NCI-H460 (cell line): Measurements from ENCODE around the gene HLA-A. TPM values are rescaled to one million over a fixed set of nuclear protein-coding genes. Genes with fewer than 3 reads are reported as not detected.
"Not testable (repeated sequence)": the region's sequence is repeated elsewhere in the genome, so short reads cannot be mapped to it uniquely, and the experiment has no call there.

ENCODE experiments used
- DNase-seq: peaks from one replicate; pipeline ENCODE4 v3.0.0-alpha.2; 2016; ENCODE audit warnings: low read depth; ENCODE audit errors: extremely low read depth
- polyA plus RNA-seq: library from polyadenylated mRNA; depleted of rRNA; stranded (reverse); fragments of >200 nt; gene quantifications from 2 replicates; pipeline ENCODE4 v1.2.3, GENCODE V29; 2014; cell fraction: nucleus; rRNA removed
- total RNA-seq: library from RNA; depleted of rRNA; stranded (reverse); fragments of >200 nt; shearing (Covaris generic); gene quantifications from 2 replicates; pipeline ENCODE4 v1.2.3, GENCODE V29; 2014; rRNA removed

Gene HLA-A
- total RNA-seq, result 605 and 660 TPM in 2 replicates
- polyA plus RNA-seq, result 738 and 770 TPM in 2 replicates

DNA sequence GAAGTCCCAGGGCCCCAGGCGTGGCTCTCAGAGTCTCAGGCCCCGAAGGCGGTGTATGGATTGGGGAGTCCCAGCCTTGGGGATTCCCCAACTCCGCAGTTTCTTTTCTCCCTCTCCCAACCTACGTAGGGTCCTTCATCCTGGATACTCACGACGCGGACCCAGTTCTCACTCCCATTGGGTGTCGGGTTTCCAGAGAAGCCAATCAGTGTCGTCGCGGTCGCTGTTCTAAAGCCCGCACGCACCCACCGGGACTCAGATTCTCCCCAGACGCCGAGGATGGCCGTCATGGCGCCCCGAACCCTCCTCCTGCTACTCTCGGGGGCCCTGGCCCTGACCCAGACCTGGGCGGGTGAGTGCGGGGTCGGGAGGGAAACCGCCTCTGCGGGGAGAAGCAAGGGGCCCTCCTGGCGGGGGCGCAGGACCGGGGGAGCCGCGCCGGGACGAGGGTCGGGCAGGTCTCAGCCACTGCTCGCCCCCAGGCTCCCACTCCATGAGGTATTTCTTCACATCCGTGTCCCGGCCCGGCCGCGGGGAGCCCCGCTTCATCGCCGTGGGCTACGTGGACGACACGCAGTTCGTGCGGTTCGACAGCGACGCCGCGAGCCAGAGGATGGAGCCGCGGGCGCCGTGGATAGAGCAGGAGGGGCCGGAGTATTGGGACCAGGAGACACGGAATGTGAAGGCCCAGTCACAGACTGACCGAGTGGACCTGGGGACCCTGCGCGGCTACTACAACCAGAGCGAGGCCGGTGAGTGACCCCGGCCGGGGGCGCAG is at the start of gene HLA-A:
HLA-A (plus strand) TSS at position 258 of the 778 bp plus-strand sequence; CDS start at position 280, 22 bp downstream.
- peak; percentile 91 for DNase-seq

GRCh38 chr6:29892696-29893095 is 49.6 kb upstream of the HLA-A start:
- DNase-seq, result no peak

- no peak for DNase-seq
Measured at GRCh38 chr6:29899281-29899680, 43.1 kb upstream of the HLA-A start.

DNA sequence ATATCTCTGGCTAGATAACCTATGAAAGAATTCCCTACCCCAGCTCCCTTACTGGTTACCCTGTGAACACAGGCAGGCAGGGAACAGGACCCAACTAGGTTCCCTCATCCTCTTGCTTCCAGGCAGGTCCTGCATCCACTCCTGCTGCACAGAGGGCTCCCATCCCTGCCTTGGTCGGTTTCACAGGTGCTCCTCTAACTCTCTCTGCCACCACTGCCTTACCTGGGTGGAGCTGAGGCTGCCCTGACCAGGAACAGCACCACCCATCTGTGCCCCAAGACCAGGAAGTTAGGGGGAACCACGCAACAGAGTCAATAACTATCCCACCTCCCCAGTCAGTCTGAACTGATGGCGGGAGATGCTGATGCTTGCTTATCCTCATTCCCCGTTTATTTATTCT is 37.0 kb upstream of the HLA-A start:
- no peak for DNase-seq

DNA sequence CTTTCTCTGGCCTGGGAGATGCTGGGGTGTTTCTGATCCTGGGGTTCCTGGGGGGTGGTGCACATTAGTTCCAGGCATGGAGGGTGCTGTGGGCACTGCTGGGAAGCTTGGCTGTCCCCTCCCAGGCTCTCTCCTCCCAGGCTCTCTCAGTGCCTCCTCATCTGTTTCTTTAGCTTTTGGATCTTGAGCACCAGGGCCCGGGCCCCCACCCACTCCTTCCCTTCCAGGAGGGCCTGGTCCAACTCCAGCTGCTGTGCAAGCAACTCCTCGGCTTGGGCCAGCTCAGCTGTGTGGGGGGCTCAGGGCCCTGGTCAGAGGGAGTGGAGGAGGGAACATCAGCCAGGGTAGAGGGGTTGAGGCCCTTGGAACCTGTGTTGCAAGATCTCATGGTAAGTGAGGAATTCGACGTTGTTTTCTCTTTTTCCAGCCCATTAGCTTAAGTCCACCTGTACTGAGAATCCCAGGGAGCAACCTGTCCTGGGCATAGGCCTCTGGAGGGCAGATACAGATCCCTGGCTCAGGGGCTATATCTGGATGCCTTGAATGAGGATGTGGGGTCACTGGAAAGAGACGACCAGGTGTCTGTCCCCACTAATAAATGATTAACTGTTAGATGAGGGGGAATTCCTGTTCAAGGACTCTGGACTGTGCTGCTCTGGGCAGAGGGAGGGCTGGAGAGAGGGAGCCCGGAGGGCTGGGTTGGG is 34.5 kb upstream of the HLA-A start:
- DNase-seq, result no peak

GRCh38 chr6:29908341-29908662 is 34.0 kb upstream of the HLA-A start:
- DNase-seq, result no peak

DNA sequence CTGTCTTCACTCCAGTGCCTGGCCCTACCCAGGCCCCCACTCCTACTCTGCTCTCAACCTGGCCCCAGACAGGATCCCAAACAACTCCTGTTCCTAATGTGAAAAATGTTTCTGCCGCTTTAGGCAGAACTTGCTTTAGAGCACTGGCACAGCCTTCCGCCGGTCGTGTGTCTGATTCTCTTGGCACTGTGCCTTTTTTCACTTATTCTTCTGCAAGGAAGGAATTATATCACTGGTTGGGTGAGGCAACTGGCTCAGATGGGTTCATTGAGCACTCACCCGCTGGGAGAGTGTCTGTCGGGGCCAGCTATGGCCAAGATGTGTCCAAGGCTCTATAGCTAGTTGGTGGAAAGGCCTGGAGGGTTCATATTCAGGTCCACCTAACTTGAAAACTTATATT is 33.6 kb upstream of the HLA-A start:
- no peak for DNase-seq

GRCh38 chr6:29909985-29910384 is 32.3 kb upstream of the HLA-A start:
- no peak for DNase-seq

GRCh38 chr6:29912840-29913239 is 29.5 kb upstream of the HLA-A start:
- no peak for DNase-seq

DNA sequence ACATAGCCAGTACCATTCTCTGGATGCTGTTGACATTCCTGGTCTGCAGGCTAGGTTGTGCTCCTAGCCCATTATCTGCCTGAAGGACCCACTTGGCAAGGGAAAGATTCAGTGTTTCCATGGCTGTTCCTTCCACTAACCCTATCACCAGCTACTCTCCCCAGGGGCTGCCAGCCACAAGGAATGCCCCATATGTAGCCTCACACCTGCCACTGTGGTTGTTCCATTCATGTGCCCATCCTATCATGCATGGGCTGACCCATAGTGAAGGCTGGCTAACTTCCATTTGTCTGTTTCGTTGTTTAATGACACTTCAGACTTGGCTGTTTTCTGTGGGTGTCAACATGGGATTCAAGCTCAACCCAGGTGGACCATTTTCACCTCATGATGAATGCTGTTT is 25.6 kb upstream of the HLA-A start:
- no peak for DNase-seq

DNA sequence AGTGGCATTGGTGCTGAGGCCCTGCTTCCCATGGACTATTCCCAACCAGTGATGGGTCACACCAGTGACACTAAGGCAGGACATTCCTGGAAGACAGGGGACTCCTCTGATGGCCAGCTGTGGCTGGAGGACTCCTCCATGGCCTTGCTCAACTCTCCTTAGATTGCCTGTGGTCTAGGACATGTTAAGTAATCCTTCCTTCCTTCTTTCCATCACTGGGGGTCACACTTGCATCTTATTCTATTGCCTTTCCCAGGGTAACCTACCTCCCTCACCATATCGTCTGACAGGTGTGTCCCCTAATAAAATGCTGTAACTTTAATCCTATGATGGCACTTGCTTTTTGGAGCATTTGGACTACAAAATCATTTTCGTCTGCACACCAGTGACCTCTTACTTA is 24.5 kb upstream of the HLA-A start:
- DNase-seq, result no peak

DNA sequence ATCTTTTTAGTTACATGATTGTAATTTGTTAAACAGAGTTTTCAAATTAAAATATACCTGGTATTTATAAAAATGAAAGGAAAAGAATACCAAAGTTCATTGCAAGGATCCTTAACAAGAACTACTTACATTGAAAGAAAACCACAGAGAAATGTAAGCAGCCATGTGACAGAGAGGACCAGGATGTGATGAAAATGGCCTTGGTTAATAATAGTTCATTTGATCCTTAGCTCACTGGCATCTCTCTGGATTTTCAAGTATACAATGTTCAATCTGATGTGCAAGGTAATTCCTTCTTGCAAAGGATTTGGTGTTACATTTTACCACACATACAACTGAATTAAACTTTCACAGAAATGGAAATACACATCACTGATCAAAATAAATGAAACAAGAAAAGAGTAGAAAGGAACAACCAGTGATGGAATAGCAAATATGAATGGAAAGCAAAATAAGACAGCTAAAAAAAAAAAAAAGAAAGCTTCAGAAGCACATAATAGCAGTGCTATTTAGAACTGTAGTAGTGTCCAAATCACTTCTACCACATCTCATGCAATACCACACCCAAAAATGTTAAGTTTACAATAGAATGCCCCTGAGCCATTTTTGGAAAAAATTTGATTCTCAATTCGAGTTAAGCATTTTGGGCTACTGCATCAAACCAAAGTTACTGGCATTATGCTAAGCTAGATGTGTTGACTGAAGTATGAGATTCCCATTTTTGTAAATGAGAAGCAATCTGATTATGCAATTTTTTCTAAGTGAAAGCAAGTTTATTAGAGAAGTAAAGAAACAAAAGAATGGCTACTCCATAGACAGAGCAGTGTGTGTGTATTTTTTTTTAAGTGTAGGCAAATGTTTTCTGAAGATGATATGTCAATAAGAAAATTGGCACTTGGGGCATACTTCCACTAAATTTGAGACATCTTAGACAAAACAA is 22.6 kb upstream of the HLA-A start:
- DNase-seq, result no peak

- DNase-seq, result no peak
Measured at GRCh38 chr6:29924287-29924686, 18.0 kb upstream of the HLA-A start.

GRCh38 chr6:29924731-29925130 is 17.6 kb upstream of the HLA-A start:
- DNase-seq, result no peak

- DNase-seq, result no peak
Measured at GRCh38 chr6:29925321-29925720, 17.0 kb upstream of the HLA-A start.

DNA sequence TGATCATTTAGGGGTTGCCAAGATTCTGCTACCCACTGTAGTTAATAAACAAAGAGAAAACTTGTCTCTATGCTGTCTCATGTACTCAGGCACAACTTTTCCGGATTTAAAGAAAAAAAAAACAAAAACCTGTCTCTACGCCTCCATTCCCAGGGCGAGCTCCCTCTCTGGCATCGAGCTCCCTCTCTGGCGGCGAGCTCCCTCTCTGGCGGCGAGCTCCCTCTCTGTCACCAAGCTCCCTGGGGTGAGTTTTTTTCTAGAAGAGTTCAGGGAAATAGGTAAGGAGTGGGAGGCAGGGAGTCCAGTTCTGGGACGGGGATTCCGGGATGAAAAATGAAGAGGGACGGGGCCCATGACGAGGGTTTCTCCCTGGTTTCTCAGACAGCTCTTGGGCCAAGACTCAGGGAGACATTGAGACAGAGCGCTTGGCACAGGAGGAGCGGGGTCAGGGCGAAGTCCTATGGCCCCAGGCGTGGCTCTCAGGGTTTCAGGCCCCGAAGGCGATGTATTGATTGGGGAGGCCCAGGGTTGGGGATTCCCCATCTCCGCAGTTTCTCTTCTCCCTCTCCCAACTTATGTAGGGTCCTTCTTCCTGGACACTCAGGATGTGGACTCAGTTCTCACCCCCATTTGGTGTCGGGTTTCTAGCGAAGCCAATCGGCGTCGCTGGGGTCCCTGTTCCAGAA is 16.5 kb upstream of the HLA-A start:
- no peak for DNase-seq

DNA sequence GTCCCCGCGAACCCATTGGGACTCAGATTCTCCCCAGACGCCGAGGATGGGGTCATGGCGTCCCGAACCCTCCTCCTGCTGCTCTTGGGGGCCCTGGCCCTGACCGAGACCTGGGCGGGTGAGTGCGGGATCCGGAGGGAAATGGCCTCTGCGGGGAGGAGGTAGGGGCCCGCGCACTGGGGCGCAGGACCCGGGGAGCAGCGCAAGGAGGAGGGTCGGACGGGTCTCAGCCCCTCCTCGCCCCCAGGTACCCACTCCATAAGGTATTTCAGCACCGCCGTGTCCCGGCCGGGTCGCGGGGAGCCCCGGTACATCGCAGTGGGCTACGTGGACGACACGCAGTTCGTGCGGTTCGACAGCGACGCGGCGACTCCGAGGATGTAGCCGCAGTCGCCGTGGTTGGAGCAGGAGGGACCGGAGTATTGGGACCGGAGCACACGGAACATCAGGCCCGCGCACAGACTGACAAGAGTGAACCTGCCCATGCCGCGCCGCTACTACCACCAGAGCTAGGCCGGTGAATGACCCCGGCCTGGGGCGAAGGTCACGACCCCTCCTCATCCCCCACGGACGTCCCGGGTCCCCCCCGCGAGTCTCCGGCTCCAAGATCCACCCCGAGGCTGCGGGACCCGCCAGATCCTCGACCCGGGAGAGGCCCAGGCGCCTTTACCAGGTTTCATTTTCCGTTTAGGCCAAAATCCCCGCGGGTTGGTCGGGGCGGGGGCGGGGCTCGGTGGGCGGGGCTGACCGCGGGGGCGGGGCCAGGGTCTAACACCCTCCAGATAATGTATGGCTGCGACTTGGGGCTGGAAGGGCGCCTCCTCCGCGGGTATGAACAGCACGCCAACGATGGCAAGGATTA is 15.7 kb upstream of the HLA-A start:
- DNase-seq, result peak; percentile 48

DNA sequence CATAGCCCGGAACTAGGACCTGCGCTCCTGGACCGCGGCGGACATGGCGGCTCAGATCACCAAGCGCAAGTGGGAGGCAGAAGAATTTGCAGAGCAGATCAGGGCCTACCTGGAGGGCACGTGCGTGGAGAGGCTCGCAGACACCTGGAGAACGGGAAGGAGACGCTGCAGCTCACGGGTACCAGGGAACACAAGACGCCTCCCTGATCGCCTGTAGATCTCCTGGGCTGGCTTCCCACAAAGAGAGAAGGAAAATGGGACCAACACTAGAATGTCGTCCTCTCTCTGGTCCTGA is 15.1 kb upstream of the HLA-A start:
- DNase-seq, result no peak

- no peak for DNase-seq
Measured at GRCh38 chr6:29927841-29928388, 14.4 kb upstream of the HLA-A start.

DNA sequence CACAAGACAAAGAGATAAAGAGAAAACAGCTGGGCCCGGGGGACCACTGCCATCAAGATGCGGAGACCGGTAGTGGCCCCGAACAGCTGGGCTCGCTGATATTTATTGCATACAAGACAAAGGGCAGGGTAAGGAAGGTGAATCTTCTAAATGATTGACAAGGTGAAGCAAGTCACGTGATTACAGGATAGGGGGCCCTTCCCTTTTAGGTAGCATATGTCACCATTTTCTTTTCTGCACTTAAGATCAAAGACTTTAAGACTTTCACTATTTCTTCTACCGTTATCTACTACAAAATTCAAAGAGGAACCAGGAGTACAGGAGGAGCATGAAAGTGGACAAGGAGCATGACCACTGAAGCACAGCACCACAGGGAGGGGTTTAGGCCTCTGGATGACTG is 12.3 kb upstream of the HLA-A start:
- DNase-seq, result not testable (repeated sequence)
